Liver (tissue), 3 donors: ENCODE data around the gene INO80.

Source experiments
- RAD21 ChIP-seq, 2 donors: IDR thresholded peaks; 2 replicates each; pipeline ENCODE4 v1.6.1; 2016; ENCODE audit warnings: antibody characterized with exemption in 2 of 2, mild to moderate bottlenecking in 2 of 2
- YY1 ChIP-seq: IDR thresholded peaks from 2 replicates; pipeline ENCODE4 v1.6.1; 2016; ENCODE audit warnings: antibody characterized with exemption, mild to moderate bottlenecking
- TF ChIP-seq, protein P1 (sequence below): fragments of 150-350 bp; IDR thresholded peaks from 2 replicates; pipeline ENCODE4 v1.5.1; 2017; ENCODE audit warnings: improper control_type of control experiment, low read depth, low read length; ENCODE audit not compliant: missing input control
- TF ChIP-seq, protein P2 (sequence below): IDR thresholded peaks from 2 replicates; pipeline ENCODE4 v1.6.1; 2016; ENCODE audit warnings: antibody characterized with exemption
- donor health status: healthy.
- donor health status: healthy.

- TF ChIP-seq, protein P1, sequence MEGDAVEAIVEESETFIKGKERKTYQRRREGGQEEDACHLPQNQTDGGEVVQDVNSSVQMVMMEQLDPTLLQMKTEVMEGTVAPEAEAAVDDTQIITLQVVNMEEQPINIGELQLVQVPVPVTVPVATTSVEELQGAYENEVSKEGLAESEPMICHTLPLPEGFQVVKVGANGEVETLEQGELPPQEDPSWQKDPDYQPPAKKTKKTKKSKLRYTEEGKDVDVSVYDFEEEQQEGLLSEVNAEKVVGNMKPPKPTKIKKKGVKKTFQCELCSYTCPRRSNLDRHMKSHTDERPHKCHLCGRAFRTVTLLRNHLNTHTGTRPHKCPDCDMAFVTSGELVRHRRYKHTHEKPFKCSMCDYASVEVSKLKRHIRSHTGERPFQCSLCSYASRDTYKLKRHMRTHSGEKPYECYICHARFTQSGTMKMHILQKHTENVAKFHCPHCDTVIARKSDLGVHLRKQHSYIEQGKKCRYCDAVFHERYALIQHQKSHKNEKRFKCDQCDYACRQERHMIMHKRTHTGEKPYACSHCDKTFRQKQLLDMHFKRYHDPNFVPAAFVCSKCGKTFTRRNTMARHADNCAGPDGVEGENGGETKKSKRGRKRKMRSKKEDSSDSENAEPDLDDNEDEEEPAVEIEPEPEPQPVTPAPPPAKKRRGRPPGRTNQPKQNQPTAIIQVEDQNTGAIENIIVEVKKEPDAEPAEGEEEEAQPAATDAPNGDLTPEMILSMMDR, result no peak
- TF ChIP-seq, protein P2, sequence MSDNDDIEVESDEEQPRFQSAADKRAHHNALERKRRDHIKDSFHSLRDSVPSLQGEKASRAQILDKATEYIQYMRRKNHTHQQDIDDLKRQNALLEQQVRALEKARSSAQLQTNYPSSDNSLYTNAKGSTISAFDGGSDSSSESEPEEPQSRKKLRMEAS, result no peak
- TF ChIP-seq RAD21 (IDR thresholded peaks at IDR 0.05) (no peak), YY1 (no peak)
Measured at GRCh38 chr15:40976819-40977218, 139.3 kb downstream of the INO80 start.
